K562 (cell line): ENCODE results near the gene BCAS3.

Experiments used
- CEBPB ChIP-seq: fragments of 450-650 bp; IDR thresholded peaks from 2 replicates; pipeline ENCODE4 v1.6.1; 2016; ENCODE audit warnings: missing genetic modification characterization, missing compliant biosample characterization
- EP300 ChIP-seq: IDR thresholded peaks from 2 replicates; pipeline ENCODE4 v1.6.1; 2012; ENCODE audit warnings: low read length, improper control_type of control experiment
- JUND ChIP-seq, 2 experiments: IDR thresholded peaks; 2 replicates in 1 of 2; 3 replicates in 1 of 2; pipeline ENCODE4 v1.6.1; 2011; ENCODE audit warnings: borderline replicate concordance in 2 of 2, low read depth in 2 of 2, low read length in 2 of 2, improper control_type of control experiment in 1 of 2, missing biosample characterization in 1 of 2, missing genetic modification characterization in 1 of 2, missing genetic modification reagents in 1 of 2
- RFX7 ChIP-seq: fragments of 250-450 bp; sonication (Bioruptor Pico); IDR thresholded peaks from 2 replicates; pipeline ENCODE4 v1.5.1; 2021; ENCODE audit warnings: mild to moderate bottlenecking
- SMARCA5 ChIP-seq: fragments of 450-650 bp; IDR thresholded peaks from 2 replicates; pipeline ENCODE4 v1.6.1; 2016
- ZNF124 ChIP-seq: sonication (generic); formaldehyde crosslinking; IDR thresholded peaks from 2 replicates; pipeline ENCODE4 v1.8.1; 2022; ENCODE audit warnings: missing genetic modification reagents
- TF ChIP-seq, protein P1 (sequence below): fragments of 450-650 bp; IDR thresholded peaks from 2 replicates; pipeline ENCODE4 v1.7.1; 2018; ENCODE audit warnings: mild to moderate bottlenecking, low read depth; ENCODE audit not compliant: partially characterized antibody

GRCh38 chr17:60947543-60947942, 269.9 kb downstream of the BCAS3 start:
- TF ChIP-seq SMARCA5 (no peak), JUND (IDR thresholded peaks at IDR 0.05; ENCODE audit: borderline replicate concordance, low read depth, low read length) (no peak), JUND (tag; IDR thresholded peaks at IDR 0.05; ENCODE audit: borderline replicate concordance, low read depth, low read length) (no peak), ZNF124 (no peak), RFX7 (no peak), EP300 (no peak), CEBPB (tag) (no peak)
- TF ChIP-seq, protein P1, sequence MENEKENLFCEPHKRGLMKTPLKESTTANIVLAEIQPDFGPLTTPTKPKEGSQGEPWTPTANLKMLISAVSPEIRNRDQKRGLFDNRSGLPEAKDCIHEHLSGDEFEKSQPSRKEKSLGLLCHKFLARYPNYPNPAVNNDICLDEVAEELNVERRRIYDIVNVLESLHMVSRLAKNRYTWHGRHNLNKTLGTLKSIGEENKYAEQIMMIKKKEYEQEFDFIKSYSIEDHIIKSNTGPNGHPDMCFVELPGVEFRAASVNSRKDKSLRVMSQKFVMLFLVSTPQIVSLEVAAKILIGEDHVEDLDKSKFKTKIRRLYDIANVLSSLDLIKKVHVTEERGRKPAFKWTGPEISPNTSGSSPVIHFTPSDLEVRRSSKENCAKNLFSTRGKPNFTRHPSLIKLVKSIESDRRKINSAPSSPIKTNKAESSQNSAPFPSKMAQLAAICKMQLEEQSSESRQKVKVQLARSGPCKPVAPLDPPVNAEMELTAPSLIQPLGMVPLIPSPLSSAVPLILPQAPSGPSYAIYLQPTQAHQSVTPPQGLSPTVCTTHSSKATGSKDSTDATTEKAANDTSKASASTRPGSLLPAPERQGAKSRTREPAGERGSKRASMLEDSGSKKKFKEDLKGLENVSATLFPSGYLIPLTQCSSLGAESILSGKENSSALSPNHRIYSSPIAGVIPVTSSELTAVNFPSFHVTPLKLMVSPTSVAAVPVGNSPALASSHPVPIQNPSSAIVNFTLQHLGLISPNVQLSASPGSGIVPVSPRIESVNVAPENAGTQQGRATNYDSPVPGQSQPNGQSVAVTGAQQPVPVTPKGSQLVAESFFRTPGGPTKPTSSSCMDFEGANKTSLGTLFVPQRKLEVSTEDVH = no peak
